ENCODE measurements around the gene MRPS18B. TPM values are rescaled to one million over a fixed set of nuclear protein-coding genes. Genes with fewer than 3 reads are reported as not detected.

MRPS18B gene
- total and polyA plus RNA-seq, 2 of the 4 experiments (the other 2 are of a cell fraction), result 51.2 to 82.3 TPM

GRCh38 chr6:30591008-30591407, 26.6 kb upstream of the MRPS18B start:
- Histone ChIP-seq H3K4me1 (ENCODE audit: control insufficient read depth, insufficient read depth, low read length) (peaks cover 7% of the 10 kb centered on the region), H3K4me3 (ENCODE audit: insufficient read depth, low read depth, low read length) (no peak overlapping the region), H3K9me3 (ENCODE audit: control insufficient read depth, insufficient read depth, low read length) (no peaks in the 10 kb centered on the region), H3K36me3 (ENCODE audit: control insufficient read depth, insufficient read depth, low read length) (peaks cover 54% of the 10 kb centered on the region), H3K56ac (ENCODE audit: extremely low read depth, insufficient read depth, low read length) (no peak overlapping the region), H4K20me1 (ENCODE audit: insufficient read depth, low read length) (peaks cover 5% of the 10 kb centered on the region; the same call in 1 of the 2 replicates), H3K23ac (ENCODE audit: low read depth, low read length) (no peak overlapping the region), H3K27me3 (ENCODE audit: control insufficient read depth, insufficient read depth, low read length) (no peaks in the 10 kb centered on the region), H2BK5ac (ENCODE audit: low read depth, low read length, poor library complexity, severe bottlenecking) (peak overlapping the region; percentile 16), H2BK120ac (ENCODE audit: low read depth, low read length) (no peak overlapping the region), H3K27ac (ENCODE audit: insufficient read depth, low read length) (peak overlapping the region; percentile 85; the same call in 1 of the 2 replicates), H4K5ac (ENCODE audit: low read depth, low read length) (no peak overlapping the region; the same call in 1 of the 2 replicates), H3K14ac (replicated peaks; ENCODE audit: low read depth, low read length) (no peak overlapping the region), H3K4ac (ENCODE audit: low read depth, low read length) (peak overlapping the region; percentile 41), H2AK9ac (replicated peaks; ENCODE audit: low read depth, low read length, poor library complexity) (no peak overlapping the region), H3K18ac (ENCODE audit: low read depth, low read length) (peak overlapping the region; percentile 24; the same call in 1 of the 2 replicates), H3K79me1 (ENCODE audit: low read depth in 1 of 2, low read length in 2 of 2) (peaks cover 16 to 18% of the 10 kb centered on the region in 2 experiments), H3K9ac (ENCODE audit: low read depth, low read length) (no peak overlapping the region), H2BK15ac (ENCODE audit: low read depth, low read length) (no peak overlapping the region), H2BK20ac (ENCODE audit: low read depth, low read length) (no peak overlapping the region), H3K4me2 (ENCODE audit: low read depth, low read length) (no peak overlapping the region), H4K91ac (ENCODE audit: insufficient read depth, low read depth, low read length) (no peak overlapping the region), H2AFZ (replicated peaks; ENCODE audit: low read length, poor library complexity) (no peak overlapping the region), H4K8ac (ENCODE audit: low read depth in 2 of 2, low read length in 2 of 2) (peak overlapping the region in 1 of 2 experiments; percentile 20; a peak in 2 of 4 replicates), H2AK5ac (ENCODE audit: low read depth, low read length) (no peak overlapping the region), H3K9me1 (ENCODE audit: insufficient read depth, low read length) (no peaks in the 10 kb centered on the region; the same call in 1 of the 2 replicates)
- dilution Hi-C loops (cut with HindIII; ENCODE audit: low sequenced_read_pairs, unreplicated experiment), result no loop called here
- DNase-seq (peak; percentile 72), ATAC-seq (ENCODE audit: low read depth) (peak; percentile 91)
- no peak for TF ChIP-seq MAZ (IDR thresholded peaks at IDR 0.05; ENCODE audit: borderline replicate concordance, low read depth, low read length)
- no peak for TF ChIP-seq RCOR1 (IDR thresholded peaks at IDR 0.05; ENCODE audit: insufficient replicate concordance, low read length)
- TF ChIP-seq, protein P1, sequence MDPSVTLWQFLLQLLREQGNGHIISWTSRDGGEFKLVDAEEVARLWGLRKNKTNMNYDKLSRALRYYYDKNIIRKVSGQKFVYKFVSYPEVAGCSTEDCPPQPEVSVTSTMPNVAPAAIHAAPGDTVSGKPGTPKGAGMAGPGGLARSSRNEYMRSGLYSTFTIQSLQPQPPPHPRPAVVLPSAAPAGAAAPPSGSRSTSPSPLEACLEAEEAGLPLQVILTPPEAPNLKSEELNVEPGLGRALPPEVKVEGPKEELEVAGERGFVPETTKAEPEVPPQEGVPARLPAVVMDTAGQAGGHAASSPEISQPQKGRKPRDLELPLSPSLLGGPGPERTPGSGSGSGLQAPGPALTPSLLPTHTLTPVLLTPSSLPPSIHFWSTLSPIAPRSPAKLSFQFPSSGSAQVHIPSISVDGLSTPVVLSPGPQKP (IDR thresholded peaks at IDR 0.05; ENCODE audit: borderline replicate concordance, low read depth, low read length), result no peak
- no peak for TF ChIP-seq POLR2A (IDR thresholded peaks at IDR 0.05; ENCODE audit: low read depth, low read length)
- peak; percentile 87 for TF ChIP-seq NFE2L2 (IDR thresholded peaks at IDR 0.05; ENCODE audit: low read depth, low read length)
- BruUV-seq (replicated peaks), result no TSS peak
- POLR2A ChIA-PET (ENCODE audit: unreplicated experiment), result no interaction called here
- in situ Hi-C loops (cut with MboI; ENCODE audit: low sequenced_read_pairs), result no loop called here
- CTCF ChIA-PET, result interaction anchor here (0.6 to 1.4 kb wide), 3 partner anchors 22 to 49 kb away, joined by 3 read pairs; no protein-coding TSS in a partner anchor
- WGBS, 2 experiments (ENCODE audit: extremely low coverage in 2 of 2, insufficient read length in 1 of 2), result no CpG with 5 or more reads among the region's 1 CpG
- intact Hi-C loops (cut with micrococcal nuclease), result no loop called here

Data from IMR-90 (cell line).